Lung (tissue), 12 donors: ENCODE measurements around the gene ANO8. TPM values are rescaled to one million over a fixed set of nuclear protein-coding genes. Genes with fewer than 3 reads are reported as not detected.

Source experiments
- ATAC-seq: fragments of 200-7000 bp; cut with Tn5 transposase; one replicate; pipeline ENCODE4 v1.9.1; 2020; ENCODE audit warnings: moderate number of reproducible peaks; ENCODE audit not compliant: insufficient read depth, low FRiP score
- DNase-seq, 3 donors: peaks; one replicate each; pipeline ENCODE4 v3.0.0-alpha.2; 2013 to 2017
- H3K27ac ChIP-seq, 2 donors: one replicate each; pipeline ENCODE4 v1.5.1; 2013; ENCODE audit warnings: mild to moderate bottlenecking in 2 of 2, moderate library complexity in 2 of 2, control low read depth in 1 of 2, inconsistent platforms in 1 of 2, low read depth in 1 of 2, low read length in 1 of 2
- H3K27me3 ChIP-seq, 3 donors: one replicate each; pipeline ENCODE4 v1.5.1; 2013; ENCODE audit warnings: low read length in 2 of 3; ENCODE audit not compliant: control insufficient read depth in 3 of 3, insufficient read depth in 3 of 3
- H3K36me3 ChIP-seq, 4 donors: one replicate each; pipeline ENCODE4 v1.5.1; 2013; ENCODE audit warnings: low read length in 4 of 4, mild to moderate bottlenecking in 1 of 4, moderate library complexity in 1 of 4; ENCODE audit not compliant: control insufficient read depth in 4 of 4, insufficient read depth in 4 of 4
- H3K4me1 ChIP-seq, 5 donors: one replicate each; pipeline ENCODE4 v1.5.1; 2013; ENCODE audit warnings: low read length in 5 of 5, mild to moderate bottlenecking in 2 of 5, moderate library complexity in 1 of 5; ENCODE audit not compliant: control insufficient read depth in 5 of 5, insufficient read depth in 5 of 5
- H3K4me3 ChIP-seq: one replicate; pipeline ENCODE4 v1.5.1; 2013; ENCODE audit warnings: mild to moderate bottlenecking, control low read depth, moderate library complexity
- H3K9ac ChIP-seq, 2 donors: one replicate each; pipeline ENCODE4 v1.5.1; 2013; ENCODE audit warnings: low read length in 2 of 2, control low read depth in 1 of 2; ENCODE audit not compliant: insufficient read depth in 1 of 2
- H3K9me3 ChIP-seq, 4 donors: one replicate each; pipeline ENCODE4 v1.5.1; 2013; ENCODE audit warnings: low read length in 3 of 4, mild to moderate bottlenecking in 1 of 4, moderate library complexity in 1 of 4; ENCODE audit not compliant: control insufficient read depth in 4 of 4, insufficient read depth in 3 of 4
- CTCF ChIP-seq: IDR thresholded peaks from 2 replicates; pipeline ENCODE4 v1.5.1; 2012; ENCODE audit warnings: mild to moderate bottlenecking; ENCODE audit errors: control extremely low read depth, extremely low read depth
- WGBS, 2 donors: extraction: QIAGEN DNeasy Blood & Tissue Kit; methylation state at CpG; one replicate each; pipeline ENCODE4 v1.1.7; 2013; 5-methylcytosine and 5-hydroxymethylcytosine counted together
- polyA plus RNA-seq, 2 donors: library from polyadenylated mRNA; stranded (reverse); fragments of 200-250 nt; gene quantifications; one replicate each; pipeline ENCODE4 v1.2.1, GENCODE V29; 2013
- total RNA-seq, 2 donors: library from RNA; depleted of rRNA in 1 of 2; stranded (reverse); fragments of >200 nt in 1 of 2; gene quantifications; one replicate each; pipeline ENCODE4 v1.2.1, GENCODE V29; 2014 to 2021
- donor health status: control.
- donor health status: control.
- donor health status: Bipolar disorder and iron deficiency.
- donor health status: healthy.
- donor health status: DM: yes; HTN: yes; CAD: no.

ANO8 gene
- total and polyA plus RNA-seq, 4 donors: 7.1 to 22.5 (median 8.0) TPM

- H3K4me1 ChIP-seq: peaks cover 0 to 6% (median 0%) of the 10 kb centered on the region in 5 donors
- H3K9ac ChIP-seq: no peak overlapping the region
- H3K27me3 ChIP-seq: no peaks in the 10 kb centered on the region
- H3K4me3 ChIP-seq: no peak overlapping the region
- DNase-seq (no peak), ATAC-seq (no peak)
- H3K27ac ChIP-seq: peak overlapping the region in 1 of 2 donors; percentile 27
- no peaks in the 10 kb centered on the region for H3K36me3 ChIP-seq
- no peak for TF ChIP-seq CTCF
- 76 to 93% methylated on average over 7 of the region's 7 CpGs for WGBS, 2 donors
- H3K9me3 ChIP-seq: no peaks in the 10 kb centered on the region
Observed at GRCh38 chr19:17358395-17358794, 23.7 kb upstream of the ANO8 start.

GRCh38 chr19:17357724-17358123 is 23.1 kb upstream of the ANO8 start:
- Histone ChIP-seq H3K27ac (peak overlapping the region in 1 of 2 donors; percentile 27), H3K27me3 (no peaks in the 10 kb centered on the region), H3K9ac (no peak overlapping the region), H3K4me1 (peaks cover 0 to 12% (median 0%) of the 10 kb centered on the region in 5 donors), H3K9me3 (no peaks in the 10 kb centered on the region), H3K4me3 (no peak overlapping the region), H3K36me3 (no peaks in the 10 kb centered on the region)
- no peak for ATAC-seq
- no peak for TF ChIP-seq CTCF
- 44 to 77% methylated on average over 11 of the region's 11 CpGs for WGBS, 2 donors
- no peak for DNase-seq

- ATAC-seq: no peak
- Histone ChIP-seq H3K4me1 (peaks cover 0 to 14% (median 0%) of the 10 kb centered on the region in 5 donors), H3K4me3 (no peak overlapping the region), H3K27ac (no peak overlapping the region), H3K27me3 (no peaks in the 10 kb centered on the region), H3K9ac (no peak overlapping the region), H3K9me3 (no peaks in the 10 kb centered on the region), H3K36me3 (no peaks in the 10 kb centered on the region)
- TF ChIP-seq CTCF: no peak
- DNase-seq: no peak
- 74 to 79% methylated on average over 7 of the region's 7 CpGs for WGBS, 2 donors
Observed at GRCh38 chr19:17357078-17357666, 22.5 kb upstream of the ANO8 start.

DNA sequence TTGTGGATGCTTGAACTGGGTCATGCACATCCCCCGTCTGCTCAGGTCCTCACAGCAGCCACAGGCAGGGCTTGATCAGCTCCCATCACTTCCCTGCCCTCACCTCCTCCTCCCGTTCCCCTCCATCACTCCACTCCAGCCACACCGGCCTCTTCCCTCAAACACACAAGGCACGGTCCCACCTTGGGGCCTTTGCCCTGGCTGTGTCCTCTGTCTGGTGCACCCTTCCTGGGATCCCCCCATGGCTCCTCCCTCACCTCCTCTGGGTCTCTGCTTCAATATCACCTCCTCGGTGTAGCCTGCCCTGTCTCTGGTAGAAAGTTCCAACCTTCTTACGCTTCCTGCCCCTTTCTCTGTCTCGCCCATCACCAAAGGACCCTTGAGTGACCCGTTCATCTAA is 18.7 kb upstream of the ANO8 start:
- TF ChIP-seq CTCF: no peak
- 79 to 91% methylated on average over 8 of the region's 8 CpGs for WGBS, 2 donors
- peaks cover 0 to 4% (median 0%) of the 10 kb centered on the region in 3 donors for H3K27me3 ChIP-seq

More for the DNA sequence above, 18.7 kb upstream of the ANO8 start:
- Histone ChIP-seq H3K4me1 (peaks cover 0 to 21% (median 0%) of the 10 kb centered on the region in 5 donors), H3K9ac (no peak overlapping the region), H3K4me3 (no peak overlapping the region), H3K36me3 (no peaks in the 10 kb centered on the region), H3K27ac (no peak overlapping the region), H3K9me3 (no peaks in the 10 kb centered on the region)
- ATAC-seq: no peak
- no peak for DNase-seq
